ENCODE results near the gene CTAGE1.

CTAGE1 gene

DNA sequence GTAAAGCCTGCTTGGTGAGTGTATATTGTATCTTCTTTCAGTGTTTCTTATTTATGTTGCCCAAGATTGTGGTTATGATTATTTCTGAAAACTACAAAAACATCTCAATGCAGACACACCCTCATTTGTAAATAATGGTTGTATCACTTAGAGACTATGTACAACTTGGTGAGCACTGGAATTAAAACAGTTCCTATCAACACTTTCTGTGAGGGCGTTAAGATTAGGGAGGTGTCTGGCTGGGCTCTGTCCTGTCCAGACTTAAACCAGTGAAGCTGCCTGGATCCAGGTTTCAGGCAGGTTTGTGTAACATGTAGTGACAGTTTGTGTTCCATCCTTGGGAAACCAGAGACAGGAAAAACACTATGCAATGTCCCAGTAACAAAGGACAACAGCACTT lies 49.7 kb downstream of the CTAGE1 start:
- ATAC-seq (ENCODE audit: low read depth): no peak

DNA sequence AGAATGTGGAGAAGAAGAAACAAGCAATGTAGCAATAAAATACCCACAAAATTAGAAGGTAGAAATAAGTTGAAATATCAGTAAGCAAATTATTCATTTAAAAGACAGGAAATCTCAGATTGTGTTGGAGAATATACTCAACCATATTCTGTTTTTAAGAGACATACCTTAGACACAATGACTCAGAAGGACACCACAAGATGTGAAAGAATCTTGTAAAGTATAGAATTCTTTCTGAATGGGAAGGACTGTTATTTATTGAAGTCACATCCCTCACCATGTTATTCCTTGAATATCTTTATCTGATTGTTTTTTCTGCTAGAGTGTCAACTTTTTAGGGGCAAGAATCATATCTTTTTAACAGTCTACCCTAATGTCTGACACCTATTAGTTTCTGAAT lies 50.4 kb downstream of the CTAGE1 start:
- H3K9me3 ChIP-seq (ENCODE audit: severe bottlenecking): no peaks in the 10 kb centered on the region
- no peaks in the 10 kb centered on the region for H3K36me3 ChIP-seq (ENCODE audit: low read depth)
- H3K4me1 ChIP-seq (ENCODE audit: insufficient read depth, poor library complexity, severe bottlenecking): no peaks in the 10 kb centered on the region
- TF ChIP-seq, protein P1, sequence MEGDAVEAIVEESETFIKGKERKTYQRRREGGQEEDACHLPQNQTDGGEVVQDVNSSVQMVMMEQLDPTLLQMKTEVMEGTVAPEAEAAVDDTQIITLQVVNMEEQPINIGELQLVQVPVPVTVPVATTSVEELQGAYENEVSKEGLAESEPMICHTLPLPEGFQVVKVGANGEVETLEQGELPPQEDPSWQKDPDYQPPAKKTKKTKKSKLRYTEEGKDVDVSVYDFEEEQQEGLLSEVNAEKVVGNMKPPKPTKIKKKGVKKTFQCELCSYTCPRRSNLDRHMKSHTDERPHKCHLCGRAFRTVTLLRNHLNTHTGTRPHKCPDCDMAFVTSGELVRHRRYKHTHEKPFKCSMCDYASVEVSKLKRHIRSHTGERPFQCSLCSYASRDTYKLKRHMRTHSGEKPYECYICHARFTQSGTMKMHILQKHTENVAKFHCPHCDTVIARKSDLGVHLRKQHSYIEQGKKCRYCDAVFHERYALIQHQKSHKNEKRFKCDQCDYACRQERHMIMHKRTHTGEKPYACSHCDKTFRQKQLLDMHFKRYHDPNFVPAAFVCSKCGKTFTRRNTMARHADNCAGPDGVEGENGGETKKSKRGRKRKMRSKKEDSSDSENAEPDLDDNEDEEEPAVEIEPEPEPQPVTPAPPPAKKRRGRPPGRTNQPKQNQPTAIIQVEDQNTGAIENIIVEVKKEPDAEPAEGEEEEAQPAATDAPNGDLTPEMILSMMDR (IDR thresholded peaks at IDR 0.05; ENCODE audit: poor library complexity, severe bottlenecking): no peak
- ATAC-seq (ENCODE audit: low read depth) (no peak), DNase-seq (ENCODE audit: low spot score) (no peak)
- H3K27me3 ChIP-seq (ENCODE audit: insufficient read depth, poor library complexity, severe bottlenecking): no peaks in the 10 kb centered on the region
- no peak overlapping the region for H3K4me3 ChIP-seq (ENCODE audit: severe bottlenecking)
- H3K27ac ChIP-seq (ENCODE audit: poor library complexity, severe bottlenecking): no peak overlapping the region

More for the DNA sequence above, 49.7 kb downstream of the CTAGE1 start:
- Histone ChIP-seq H3K36me3 (ENCODE audit: low read depth) (no peaks in the 10 kb centered on the region), H3K27me3 (ENCODE audit: insufficient read depth, poor library complexity, severe bottlenecking) (no peaks in the 10 kb centered on the region), H3K27ac (ENCODE audit: poor library complexity, severe bottlenecking) (no peak overlapping the region), H3K4me1 (ENCODE audit: insufficient read depth, poor library complexity, severe bottlenecking) (no peaks in the 10 kb centered on the region), H3K9me3 (ENCODE audit: severe bottlenecking) (no peaks in the 10 kb centered on the region), H3K4me3 (ENCODE audit: severe bottlenecking) (no peak overlapping the region)
- no peak for DNase-seq (ENCODE audit: low spot score)
- TF ChIP-seq, protein P1 (IDR thresholded peaks at IDR 0.05; ENCODE audit: poor library complexity, severe bottlenecking): no peak

DNA sequence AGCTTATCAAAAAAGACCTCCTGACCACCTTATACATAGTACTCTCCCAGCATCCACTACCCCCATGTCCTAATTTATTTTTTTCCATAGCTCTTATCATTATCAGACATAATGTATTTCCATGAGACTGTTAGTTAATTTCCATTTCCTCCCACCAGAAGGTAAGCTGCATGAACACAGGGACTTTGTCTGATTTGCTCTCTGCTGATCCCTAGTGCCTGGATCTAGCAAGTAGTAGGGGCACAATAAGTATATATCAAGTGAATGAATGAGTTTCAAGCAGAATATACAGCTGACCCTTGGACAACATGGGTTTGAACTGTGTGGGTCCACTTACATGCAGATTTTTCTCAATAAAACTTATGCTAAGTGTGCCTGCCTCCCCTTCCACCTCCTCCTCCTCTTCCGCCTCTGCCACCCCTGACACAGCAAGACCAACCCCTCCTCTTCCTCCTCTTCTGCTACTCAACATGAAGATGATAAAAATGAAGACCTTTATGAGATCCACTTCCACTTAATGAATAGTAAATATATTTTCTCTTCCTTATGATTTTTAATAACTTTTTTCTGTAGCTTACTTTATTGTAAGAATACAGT lies 53.8 kb downstream of the CTAGE1 start:
- Histone ChIP-seq H3K27ac (ENCODE audit: poor library complexity, severe bottlenecking) (no peak overlapping the region), H3K27me3 (ENCODE audit: insufficient read depth, poor library complexity, severe bottlenecking) (no peaks in the 10 kb centered on the region), H3K4me1 (ENCODE audit: insufficient read depth, poor library complexity, severe bottlenecking) (no peaks in the 10 kb centered on the region), H3K36me3 (ENCODE audit: low read depth) (no peaks in the 10 kb centered on the region), H3K4me3 (ENCODE audit: severe bottlenecking) (no peak overlapping the region), H3K9me3 (ENCODE audit: severe bottlenecking) (no peaks in the 10 kb centered on the region)
- TF ChIP-seq, protein P1 (IDR thresholded peaks at IDR 0.05; ENCODE audit: poor library complexity, severe bottlenecking): peak; percentile 39
- no peak for DNase-seq (ENCODE audit: low spot score)
- 0 out of 3 replicates have a peak, but pooled peaks have one; percentile 38 for ATAC-seq (ENCODE audit: low read depth)

Measured in RWPE2 (cell line).